ENCODE data around the gene FXYD1.

DNA sequence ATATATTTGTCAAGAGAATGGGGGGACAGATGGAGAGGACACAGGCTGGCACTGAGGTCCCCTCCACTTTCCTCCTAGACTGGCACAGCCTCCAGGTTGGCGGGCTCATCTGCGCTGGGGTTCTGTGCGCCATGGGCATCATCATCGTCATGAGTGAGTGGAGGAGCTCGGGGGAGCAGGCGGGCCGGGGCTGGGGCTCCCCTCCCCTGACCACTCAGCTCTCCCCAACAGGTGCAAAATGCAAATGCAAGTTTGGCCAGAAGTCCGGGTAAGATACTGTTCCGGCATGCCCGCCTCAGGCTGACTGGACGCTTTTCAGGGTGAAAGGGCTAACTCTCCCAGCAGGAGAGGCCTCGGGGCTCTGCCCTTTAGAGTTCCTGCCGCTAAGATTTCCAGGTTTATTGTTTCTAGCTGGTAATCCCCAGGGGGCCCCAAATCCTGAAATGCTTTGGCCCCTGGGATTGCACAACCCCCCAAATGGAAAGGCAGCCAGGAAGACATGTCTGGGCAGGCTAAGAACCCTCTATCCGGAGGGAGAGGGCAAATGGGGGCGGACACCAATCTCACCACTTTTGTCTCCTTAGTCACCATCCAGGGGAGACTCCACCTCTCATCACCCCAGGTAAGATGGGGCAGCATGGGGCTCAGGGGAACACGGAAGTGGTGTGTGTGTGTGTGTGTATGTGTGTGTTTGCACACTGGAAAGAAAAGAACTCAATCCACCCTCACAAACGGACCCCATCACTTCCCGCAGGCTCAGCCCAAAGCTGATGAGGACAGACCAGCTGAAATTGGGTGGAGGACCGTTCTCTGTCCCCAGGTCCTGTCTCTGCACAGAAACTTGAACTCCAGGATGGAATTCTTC is 15.7 kb upstream of the FXYD1 start:
- no peak for TF ChIP-seq BHLHE40 (IDR thresholded peaks at IDR 0.05; ENCODE audit: borderline replicate concordance)
- TF ChIP-seq FOXM1 (IDR thresholded peaks at IDR 0.05; ENCODE audit: borderline replicate concordance) = no peak
- no peak for TF ChIP-seq HDGF (IDR thresholded peaks at IDR 0.05; ENCODE audit: borderline replicate concordance)
- TF ChIP-seq SP1 (IDR thresholded peaks at IDR 0.05) = no peak
- no peak for TF ChIP-seq ELF4 (IDR thresholded peaks at IDR 0.05)
- no peak for TF ChIP-seq FOXA1 (IDR thresholded peaks at IDR 0.05)
- TF ChIP-seq ZNF384 (IDR thresholded peaks at IDR 0.05) = no peak
- no peak for TF ChIP-seq SUZ12 (IDR thresholded peaks at IDR 0.05)
- no peak for TF ChIP-seq L3MBTL2 (conservative IDR thresholded peaks at IDR 0.05)
- TF ChIP-seq TARDBP (IDR thresholded peaks at IDR 0.05) = no peak
- no peak for TF ChIP-seq NFRKB (IDR thresholded peaks at IDR 0.05)
- TF ChIP-seq LEF1 (IDR thresholded peaks at IDR 0.05; ENCODE audit: borderline replicate concordance) = no peak
- no peak for TF ChIP-seq FOXK2 (IDR thresholded peaks at IDR 0.05)
